K562 (cell line): ENCODE data around the gene KIFC3. TPM values are rescaled to one million over a fixed set of nuclear protein-coding genes. Genes with fewer than 3 reads are reported as not detected.

Experiments
- ARID3B ChIP-seq: fragments of 250-450 bp; sonication (Bioruptor Pico); IDR thresholded peaks from 2 replicates; pipeline ENCODE4 v1.4.0; 2020; ENCODE audit warnings: borderline replicate concordance
- CREB1 ChIP-seq, 2 experiments: sonication (generic) in 1 of 2; formaldehyde crosslinking in 1 of 2; IDR thresholded peaks; 2 replicates each; pipeline versions ENCODE4 v1.6.1 to v1.8.0; 2012 to 2022; ENCODE audit warnings: inconsistent platforms in 1 of 2, mild to moderate bottlenecking in 1 of 2, missing genetic modification reagents in 1 of 2, moderate library complexity in 1 of 2
- CSDE1 ChIP-seq, 2 experiments: fragments of 450-650 bp; IDR thresholded peaks; 2 replicates each; pipeline ENCODE4 v1.6.1; 2016; ENCODE audit warnings: mild to moderate bottlenecking in 1 of 2
- CXXC5 ChIP-seq: fragments of 250-450 bp; sonication (Bioruptor Pico); IDR thresholded peaks from 2 replicates; pipeline ENCODE4 v1.8.0; 2022; ENCODE audit warnings: inconsistent platforms, mild to moderate bottlenecking, moderate library complexity
- FOXP1 ChIP-seq: sonication (generic); formaldehyde crosslinking; IDR thresholded peaks from 2 replicates; pipeline ENCODE4 v1.8.0; 2022; ENCODE audit warnings: mild to moderate bottlenecking, missing genetic modification reagents
- GTF2A2 ChIP-seq: IDR thresholded peaks from 2 replicates; pipeline ENCODE4 v1.6.1; 2016; ENCODE audit warnings: mild to moderate bottlenecking, missing genetic modification characterization, missing compliant biosample characterization
- KDM4B ChIP-seq, 2 experiments: fragments of 450-650 bp in 1 of 2; sonication (generic) in 1 of 2; IDR thresholded peaks; 2 replicates each; pipeline ENCODE4 v1.6.1; 2016 to 2017; ENCODE audit warnings: borderline replicate concordance in 2 of 2, antibody characterized with exemption in 1 of 2, low read depth in 1 of 2, mild to moderate bottlenecking in 1 of 2
- MAX ChIP-seq: sonication (generic); formaldehyde crosslinking; IDR thresholded peaks from 2 replicates; pipeline ENCODE4 v1.9.0; 2022; ENCODE audit warnings: mild to moderate bottlenecking, missing genetic modification reagents
- NR2C2 ChIP-seq, 2 experiments: fragments of 200-800 bp in 1 of 2; sonication (Bioruptor generic) in 1 of 2; sonication (generic) in 1 of 2; formaldehyde crosslinking in 1 of 2; IDR thresholded peaks; 2 replicates each; pipeline versions ENCODE4 v1.6.1 to v1.8.0; 2016 to 2022; ENCODE audit warnings: mild to moderate bottlenecking in 1 of 2, missing compliant biosample characterization in 1 of 2, missing genetic modification characterization in 1 of 2, missing genetic modification reagents in 1 of 2
- SMARCE1 ChIP-seq: fragments of 450-650 bp; IDR thresholded peaks from 2 replicates; pipeline ENCODE4 v1.7.1; 2016; ENCODE audit warnings: mild to moderate bottlenecking
- TFAP4 ChIP-seq: sonication (generic); formaldehyde crosslinking; IDR thresholded peaks from 2 replicates; pipeline ENCODE4 v1.8.0; 2022; ENCODE audit warnings: missing genetic modification reagents, mild to moderate bottlenecking, moderate library complexity, borderline replicate concordance
- ZBTB17 ChIP-seq: fragments of 450-650 bp; formaldehyde crosslinking; IDR thresholded peaks from 2 replicates; pipeline ENCODE4 v1.4.0; 2020; ENCODE audit warnings: mild to moderate bottlenecking
- ZBTB33 ChIP-seq: sonication (generic); formaldehyde crosslinking; IDR thresholded peaks from 2 replicates; pipeline ENCODE4 v1.8.1; 2023; ENCODE audit warnings: mild to moderate bottlenecking, missing genetic modification reagents
- ZFX ChIP-seq: sonication (generic); formaldehyde crosslinking; IDR thresholded peaks from 2 replicates; pipeline ENCODE4 v1.8.0; 2022; ENCODE audit warnings: mild to moderate bottlenecking, missing genetic modification reagents, moderate library complexity
- ZNF212 ChIP-seq: fragments of 450-650 bp; formaldehyde crosslinking; IDR thresholded peaks from 2 replicates; pipeline ENCODE4 v1.4.0; 2020; ENCODE audit warnings: mild to moderate bottlenecking
- ZNF253 ChIP-seq: fragments of 250-450 bp; sonication (Bioruptor Pico); conservative IDR thresholded peaks from 2 replicates; pipeline ENCODE4 v1.6.1; 2021; ENCODE audit warnings: mild to moderate bottlenecking
- ZNF551 ChIP-seq: fragments of 250-450 bp; sonication (Bioruptor Pico); IDR thresholded peaks from 2 replicates; pipeline ENCODE4 v1.5.0; 2021; ENCODE audit warnings: mild to moderate bottlenecking, moderate library complexity
- ZNF57 ChIP-seq: fragments of 450-650 bp; formaldehyde crosslinking; IDR thresholded peaks from 2 replicates; pipeline ENCODE4 v1.4.0; 2020; ENCODE audit warnings: mild to moderate bottlenecking, moderate library complexity
- polyA plus RNA-seq, 8 experiments: library from polyadenylated mRNA; depleted of rRNA in 4 of 8; stranded (reverse) in 5 of 8; unstranded in 3 of 8; fragments of >200 nt; fragmentation: Nextera tagmentation in 2 of 8; fragmentation: Illumina TruSeq in 1 of 8; extraction: Ambion mirVana in 2 of 8; extraction: Trizol in 1 of 8; gene quantifications; 2 replicates each; pipeline versions ENCODE4 v1.2.1 to v1.2.3, GENCODE V29; 2011 to 2014; ENCODE audit warnings: inconsistent platforms in 1 of 8, missing spikeins in 1 of 8
- total RNA-seq, 7 experiments: library from RNA; depleted of rRNA in 6 of 7; stranded (reverse); fragments of >200 nt in 6 of 7; fragmentation: Illumina TruSeq in 2 of 7; extraction: Trizol in 2 of 7; gene quantifications; 2 replicates each; pipeline versions ENCODE4 v1.2.1 to v1.2.3, GENCODE V29; 2011 to 2021; ENCODE audit warnings: low replicate concordance in 1 of 7

KIFC3 gene
- total and polyA plus RNA-seq, 9 of the 15 experiments (the other 6 are each of a cell fraction or from before 2014, with no cell fraction given) = 0.23 to 105 (median 26.2) TPM

- TF ChIP-seq ZBTB33 (CRISPR knock-in tag) = 0 out of 2 replicates have a peak, but pooled peaks have one; percentile 47
- no peak for TF ChIP-seq ZNF57 (CRISPR knock-in tag)
- TF ChIP-seq ZNF253 (CRISPR knock-in tag) = no peak
- no peak; the same call in 1 of the 2 replicates for TF ChIP-seq FOXP1 (CRISPR knock-in tag)
- TF ChIP-seq ZNF212 (CRISPR knock-in tag) = no peak
- TF ChIP-seq ZBTB17 = 0 out of 2 replicates have a peak, but pooled peaks have one; percentile 48
- TF ChIP-seq NR2C2 (CRISPR knock-in tag; IDR thresholded peaks at IDR 0.05) = no peak
- TF ChIP-seq NR2C2 (tag; IDR thresholded peaks at IDR 0.05) = peak; percentile 47; the same call in 1 of the 2 replicates
- 0 out of 2 replicates have a peak, but pooled peaks have one; percentile 28 for TF ChIP-seq SMARCE1
- TF ChIP-seq GTF2A2 = no peak
- peak; percentile 47; the same call in 1 of the 2 replicates for TF ChIP-seq CXXC5 (CRISPR knock-in tag)
- peak; percentile 51; the same call in 1 of the 2 replicates for TF ChIP-seq CREB1 (IDR thresholded peaks at IDR 0.05)
- no peak; the same call in 1 of the 2 replicates for TF ChIP-seq CREB1 (CRISPR knock-in tag; IDR thresholded peaks at IDR 0.05)
- no peak for TF ChIP-seq CSDE1 (IDR thresholded peaks at IDR 0.05)
- peak; percentile 96 for TF ChIP-seq TFAP4 (CRISPR knock-in tag)
- TF ChIP-seq ZFX (CRISPR knock-in tag) = peak; percentile 45; the same call in 1 of the 2 replicates
- TF ChIP-seq KDM4B (IDR thresholded peaks at IDR 0.05; ENCODE audit: borderline replicate concordance in 2 of 2, low read depth in 1 of 2) = no peak
- TF ChIP-seq ZNF551 = no peak
- peak; percentile 23; the same call in 1 of the 2 replicates for TF ChIP-seq MAX (CRISPR knock-in tag)
- no peak for TF ChIP-seq ARID3B
These were observed 13.9 kb upstream of the KIFC3 start (continued) for GRCh38 chr16:57815987-57816745.
